22Rv1 (cell line): ENCODE results near the gene CDC6.
"Not testable (repeated sequence)": the region's sequence is repeated elsewhere in the genome, so short reads cannot be mapped to it uniquely, and the experiment has no call there.

ENCODE experiments used
- ZFX ChIP-seq: fragments of 450-650 bp; IDR thresholded peaks from 2 replicates; pipeline ENCODE4 v1.6.1; 2017; ENCODE audit warnings: antibody characterized with exemption, borderline replicate concordance
- TF ChIP-seq, protein P1 (sequence below): fragments of 450-650 bp; IDR thresholded peaks from 2 replicates; pipeline ENCODE4 v1.5.1; 2017; ENCODE audit warnings: mild to moderate bottlenecking

DNA sequence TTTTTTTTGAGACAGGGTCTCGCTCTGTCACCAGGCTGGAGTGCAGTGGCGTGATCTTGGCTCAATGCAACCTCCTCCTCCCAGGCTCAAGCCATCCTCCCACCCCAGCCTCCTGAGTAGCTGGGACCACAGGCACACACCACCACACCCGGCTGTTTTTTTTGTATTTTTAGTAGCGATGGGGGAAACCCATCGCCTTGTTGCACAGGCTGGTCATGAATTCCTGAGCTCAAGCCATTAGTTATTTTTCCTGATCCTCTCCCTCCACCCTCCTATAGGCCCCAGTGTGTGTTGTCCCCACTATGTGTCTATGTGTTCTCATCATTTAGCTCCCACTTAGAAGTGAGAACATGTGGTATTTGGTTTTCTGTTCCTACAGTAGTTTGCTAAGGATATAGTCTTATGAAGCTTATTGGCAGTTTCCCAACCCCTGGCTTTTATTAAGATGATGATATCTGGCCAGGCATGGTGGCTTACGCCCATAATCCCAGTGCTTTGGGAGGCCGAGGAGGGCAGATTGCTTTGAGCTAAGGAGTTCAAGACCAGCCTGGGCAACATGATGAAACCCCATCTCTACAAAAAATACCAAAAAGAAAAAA is 11.6 kb downstream of the CDC6 start:
- TF ChIP-seq, protein P1, sequence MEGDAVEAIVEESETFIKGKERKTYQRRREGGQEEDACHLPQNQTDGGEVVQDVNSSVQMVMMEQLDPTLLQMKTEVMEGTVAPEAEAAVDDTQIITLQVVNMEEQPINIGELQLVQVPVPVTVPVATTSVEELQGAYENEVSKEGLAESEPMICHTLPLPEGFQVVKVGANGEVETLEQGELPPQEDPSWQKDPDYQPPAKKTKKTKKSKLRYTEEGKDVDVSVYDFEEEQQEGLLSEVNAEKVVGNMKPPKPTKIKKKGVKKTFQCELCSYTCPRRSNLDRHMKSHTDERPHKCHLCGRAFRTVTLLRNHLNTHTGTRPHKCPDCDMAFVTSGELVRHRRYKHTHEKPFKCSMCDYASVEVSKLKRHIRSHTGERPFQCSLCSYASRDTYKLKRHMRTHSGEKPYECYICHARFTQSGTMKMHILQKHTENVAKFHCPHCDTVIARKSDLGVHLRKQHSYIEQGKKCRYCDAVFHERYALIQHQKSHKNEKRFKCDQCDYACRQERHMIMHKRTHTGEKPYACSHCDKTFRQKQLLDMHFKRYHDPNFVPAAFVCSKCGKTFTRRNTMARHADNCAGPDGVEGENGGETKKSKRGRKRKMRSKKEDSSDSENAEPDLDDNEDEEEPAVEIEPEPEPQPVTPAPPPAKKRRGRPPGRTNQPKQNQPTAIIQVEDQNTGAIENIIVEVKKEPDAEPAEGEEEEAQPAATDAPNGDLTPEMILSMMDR, result not testable (repeated sequence)
- not testable (repeated sequence) for TF ChIP-seq ZFX
